Suppressor macrophage treated with lipopolysaccharide for 1 hour (primary cell): ENCODE measurements around the gene UMPS.
"Not testable (repeated sequence)": the region's sequence is repeated elsewhere in the genome, so short reads cannot be mapped to it uniquely, and the experiment has no call there.

ENCODE experiments used
- DNase-seq, 3 donors: peaks; one replicate each; pipeline ENCODE4 v3.0.0-alpha.2; 2020 to 2022

Gene UMPS

GRCh38 chr3:124730129-124730940 lies at the start of gene UMPS:
Gene UMPS, plus strand, starts transcription at chr3:124730452. Its CDS starts 20 bp downstream, at chr3:124730472.
- DNase-seq, result peak; percentile 93 to 95 (median 94)

DNA sequence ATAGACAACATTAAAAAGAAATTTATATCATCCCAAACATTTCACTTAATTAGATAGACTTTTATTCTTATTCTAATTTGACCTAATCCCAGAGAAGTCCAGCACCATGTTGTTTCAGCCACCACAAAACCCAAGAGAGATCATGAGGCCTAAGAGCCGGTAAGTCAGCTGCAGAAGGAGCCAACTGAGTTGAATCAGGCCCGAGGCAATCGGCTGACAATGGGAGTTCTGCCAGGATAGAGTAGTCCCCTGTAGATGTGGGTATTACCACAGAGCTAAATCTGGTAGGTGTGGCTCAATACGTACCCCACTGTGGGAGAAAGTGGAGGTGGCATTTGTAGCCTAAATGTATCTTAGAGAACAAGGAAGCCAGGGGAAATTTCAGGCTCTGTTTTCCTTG lies 49.7 kb upstream of the UMPS start:
- no peak for DNase-seq

DNA sequence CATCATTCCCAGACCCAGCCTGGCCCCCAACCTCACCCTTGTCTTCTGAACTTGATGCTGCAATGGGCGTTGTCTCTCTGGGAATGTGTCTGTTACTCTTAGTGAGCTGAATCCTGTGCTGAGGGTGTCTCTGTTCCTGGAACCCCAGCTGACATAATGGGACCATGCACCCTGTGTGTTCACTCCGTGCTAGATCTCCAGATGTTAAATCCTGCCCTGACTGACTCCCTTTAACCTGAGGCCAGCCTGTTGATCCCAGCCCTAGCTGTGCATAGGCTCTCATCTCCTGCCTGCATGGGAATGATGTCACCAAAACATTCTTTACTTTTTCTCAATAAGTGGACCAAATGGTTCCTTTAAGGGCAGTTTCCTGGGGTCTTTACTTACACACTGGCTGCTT lies 48.0 kb upstream of the UMPS start:
- no peak for DNase-seq

- DNase-seq, result no peak
Observed at GRCh38 chr3:124684459-124684858, 45.8 kb upstream of the UMPS start.

- DNase-seq, result no peak
Observed at GRCh38 chr3:124685067-124685466, 45.2 kb upstream of the UMPS start.

DNA sequence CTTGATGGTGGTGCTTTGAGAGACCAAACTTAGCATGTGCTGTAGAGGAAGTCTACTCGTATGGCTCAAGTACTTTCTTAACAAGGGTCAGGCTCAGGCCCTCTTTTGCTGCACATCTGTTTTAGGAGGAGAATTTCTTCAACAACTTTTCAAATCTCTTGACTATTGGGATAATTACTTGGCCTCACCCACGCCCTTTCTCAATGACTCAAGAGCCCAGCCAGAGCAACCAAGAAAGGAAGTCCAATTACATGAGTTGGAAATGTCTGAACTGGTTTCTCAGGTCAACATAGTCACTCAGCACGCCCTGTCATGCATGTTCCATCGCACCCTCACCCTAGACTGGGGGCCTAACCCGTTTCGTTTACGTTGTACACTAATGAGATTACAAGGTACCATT lies 44.8 kb upstream of the UMPS start:
- DNase-seq, result peak in 2 of 3 donors; percentile 4 to 43

DNA sequence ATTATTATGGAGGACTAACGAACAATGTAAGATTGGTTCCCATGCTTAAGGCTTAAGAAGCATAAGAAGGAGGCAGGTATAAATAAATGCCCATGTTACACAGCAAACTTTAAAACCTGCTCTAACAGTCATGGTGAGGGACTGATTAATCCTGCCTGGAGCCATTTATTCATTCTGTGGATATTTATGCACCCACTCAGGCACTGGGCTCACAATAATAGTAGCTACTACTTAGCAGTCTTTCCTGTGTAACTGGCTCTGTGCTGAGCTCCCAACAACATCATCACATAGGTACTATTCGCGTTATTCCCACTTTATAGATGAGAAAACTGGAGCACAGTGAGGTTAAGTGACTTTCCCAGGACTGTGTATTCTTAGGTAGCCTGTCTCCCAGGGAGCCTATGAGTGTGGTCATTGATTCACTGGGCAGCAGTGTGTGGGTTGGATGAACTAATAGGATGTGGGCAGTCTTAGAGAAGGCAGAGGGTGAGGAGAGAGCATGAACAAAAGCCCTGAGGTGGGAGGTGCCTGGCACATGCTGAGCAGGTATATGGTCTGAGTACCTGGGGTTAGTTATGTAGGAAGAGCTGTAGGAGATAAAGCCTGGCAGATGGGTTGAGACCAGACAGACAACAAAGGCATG lies 44.1 kb upstream of the UMPS start:
- DNase-seq, result peak; percentile 34 to 43 (median 37)

DNA sequence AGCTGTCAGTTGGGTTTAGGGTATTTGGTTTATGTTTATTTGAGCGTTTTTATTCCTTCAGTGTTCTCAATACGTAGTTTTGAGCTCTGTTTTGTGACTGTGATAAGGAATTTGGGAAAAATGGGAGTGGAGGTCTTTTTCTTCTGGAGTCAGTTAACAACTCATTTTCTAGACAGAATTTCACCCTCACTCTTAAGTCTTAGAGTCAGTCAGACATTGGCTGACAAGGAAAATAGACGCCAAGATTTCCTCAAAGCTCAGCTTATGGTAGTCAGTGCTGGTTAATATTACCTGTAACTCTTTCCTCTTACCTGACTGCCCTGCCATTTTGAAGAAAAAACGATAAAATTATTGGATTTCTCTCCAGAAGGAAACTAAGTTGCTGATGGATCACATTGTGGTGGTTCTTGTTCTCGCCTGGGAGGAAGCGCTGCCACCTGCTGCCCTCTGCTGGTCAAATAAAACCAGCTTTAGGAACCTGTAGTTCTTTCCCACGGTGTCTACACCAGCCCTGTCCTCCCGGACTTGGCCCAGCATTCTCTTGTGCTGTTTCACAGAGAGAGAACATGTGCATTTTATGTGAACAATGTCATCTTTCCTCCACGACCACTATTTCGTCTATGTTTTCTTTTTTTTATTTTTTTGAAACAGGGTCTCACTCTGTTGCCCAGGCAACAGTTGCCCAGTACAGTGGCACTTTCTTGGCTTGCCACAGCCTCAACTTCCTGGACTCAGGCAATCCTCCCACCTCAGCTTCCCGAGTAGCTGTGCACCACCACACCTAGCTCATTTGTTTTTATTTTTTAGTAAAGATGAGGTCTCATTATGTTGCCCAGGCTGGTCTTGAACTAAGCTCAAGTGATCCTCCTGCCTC lies 41.4 kb upstream of the UMPS start:
- peak; percentile 81 to 90 (median 89) for DNase-seq

- no peak for DNase-seq
Observed at GRCh38 chr3:124691599-124691998, 38.7 kb upstream of the UMPS start.

DNA sequence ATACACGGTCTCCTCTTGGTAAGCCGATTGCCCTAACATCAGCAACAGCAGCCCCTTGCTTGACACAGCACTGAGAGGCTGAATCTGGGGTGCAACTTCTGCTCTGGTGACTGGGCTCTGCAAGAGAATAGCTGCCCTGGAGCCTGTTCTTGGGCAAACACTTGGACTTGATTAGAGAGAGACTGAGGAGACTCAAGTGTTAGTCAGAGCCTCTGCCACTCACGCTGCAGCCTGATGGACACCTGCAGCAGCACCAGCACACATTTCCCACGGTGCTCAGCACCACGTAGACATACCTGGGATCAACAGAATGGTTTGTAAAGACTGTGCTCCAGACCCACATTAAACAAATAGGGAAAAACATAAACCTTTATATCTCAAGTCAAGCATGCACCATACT lies 35.8 kb upstream of the UMPS start:
- no peak for DNase-seq

- no peak for DNase-seq
Observed at GRCh38 chr3:124695369-124695768, 34.9 kb upstream of the UMPS start.

- DNase-seq, result no peak
Observed at GRCh38 chr3:124696006-124696405, 34.2 kb upstream of the UMPS start.

DNA sequence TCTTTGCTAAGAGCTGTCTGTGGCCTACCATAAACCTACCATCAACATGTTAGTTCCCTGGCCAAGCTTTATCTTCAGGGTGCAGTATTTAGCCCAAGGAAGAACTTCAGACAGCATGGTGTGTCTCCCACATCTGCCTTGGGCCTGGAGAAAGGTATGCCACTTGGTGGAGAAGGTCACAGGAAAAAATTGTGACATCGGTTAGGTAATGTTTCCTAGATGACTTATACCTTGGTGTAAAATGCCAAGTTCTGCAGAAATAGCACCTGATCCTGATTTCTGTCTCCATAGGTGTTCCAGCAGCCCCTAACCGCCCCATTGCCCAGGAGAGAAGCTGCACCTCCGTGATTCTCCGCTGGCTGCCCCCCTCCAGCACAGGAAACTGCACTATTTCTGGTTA lies 33.0 kb upstream of the UMPS start:
- DNase-seq, result no peak

DNA sequence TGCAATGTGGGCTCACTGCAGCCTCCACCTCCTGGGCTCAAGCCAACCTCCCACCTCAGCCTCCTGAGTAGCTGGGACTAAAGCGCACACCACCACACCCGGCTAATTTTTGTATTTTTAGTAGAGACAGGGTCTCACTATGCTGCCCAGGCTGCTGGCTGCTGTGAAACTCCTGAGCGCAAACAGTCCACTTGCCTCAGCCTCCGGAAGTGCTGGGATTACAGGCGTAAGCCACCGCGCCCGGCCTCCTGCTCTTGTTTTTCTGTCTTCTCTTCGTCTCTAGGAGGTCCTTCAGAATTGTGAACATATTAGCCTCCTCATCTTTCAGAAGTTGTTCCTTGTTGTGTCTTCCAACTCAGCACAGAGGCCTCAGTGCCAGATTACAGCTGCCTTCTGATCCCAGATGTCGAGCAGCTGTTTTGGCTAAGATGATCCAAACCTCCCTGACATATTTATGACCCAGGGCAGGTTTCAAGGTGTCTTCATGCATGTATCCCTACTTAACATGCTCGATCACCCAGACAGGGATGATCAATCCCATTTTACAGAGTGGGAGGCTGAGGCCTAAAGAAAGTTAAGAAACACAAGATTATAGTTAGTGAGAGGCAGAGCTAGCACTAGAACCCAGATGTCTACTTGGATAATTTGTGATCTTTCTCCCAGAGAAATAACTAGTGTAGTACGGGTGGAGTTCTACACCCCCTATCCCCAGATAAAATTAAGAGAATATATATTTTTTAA lies 32.1 kb upstream of the UMPS start:
- DNase-seq, result no peak

GRCh38 chr3:124699051-124699450 lies 31.2 kb upstream of the UMPS start:
- no peak for DNase-seq

GRCh38 chr3:124699686-124700396 lies 30.4 kb upstream of the UMPS start:
- DNase-seq, result no peak

DNA sequence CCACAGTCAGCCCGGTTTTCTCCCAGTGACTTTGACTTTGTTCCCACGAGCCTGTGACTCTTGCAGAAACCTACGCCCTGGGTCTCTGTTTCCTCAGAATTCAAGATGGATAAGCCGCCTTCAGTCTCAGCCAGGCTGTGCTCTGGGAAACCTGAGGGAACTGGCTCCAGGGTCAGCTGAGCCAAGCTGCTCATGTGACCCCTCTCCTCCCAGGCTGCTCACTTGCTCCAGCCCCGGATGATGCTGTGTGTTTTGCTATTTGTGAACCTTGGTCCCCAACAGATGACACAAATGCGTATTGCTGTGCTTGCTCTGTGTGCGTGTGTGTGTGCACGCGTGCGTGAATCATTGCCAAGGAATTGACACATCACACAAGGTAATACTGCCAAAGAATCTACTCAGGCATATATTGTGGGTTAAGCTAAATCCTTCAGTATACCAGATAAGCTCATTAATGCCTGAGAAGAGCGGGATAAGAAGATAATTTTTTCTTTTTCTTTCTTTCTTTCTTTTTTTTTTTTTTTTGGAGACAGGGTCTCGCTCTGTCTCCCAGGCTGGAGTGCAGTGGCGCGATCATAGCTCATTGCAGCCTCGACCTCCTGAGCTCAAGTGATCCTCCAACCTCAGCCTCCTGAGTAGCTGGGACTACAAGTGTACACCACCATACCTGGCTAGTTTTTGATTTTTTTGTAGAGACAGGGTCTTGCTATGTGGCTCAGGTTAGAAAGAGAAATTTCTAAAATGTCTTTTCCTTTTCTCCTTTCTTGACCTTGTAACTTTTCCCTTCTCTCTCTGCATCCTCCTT lies 29.2 kb upstream of the UMPS start:
- no peak for DNase-seq

GRCh38 chr3:124701687-124702086 lies 28.6 kb upstream of the UMPS start:
- no peak for DNase-seq

DNA sequence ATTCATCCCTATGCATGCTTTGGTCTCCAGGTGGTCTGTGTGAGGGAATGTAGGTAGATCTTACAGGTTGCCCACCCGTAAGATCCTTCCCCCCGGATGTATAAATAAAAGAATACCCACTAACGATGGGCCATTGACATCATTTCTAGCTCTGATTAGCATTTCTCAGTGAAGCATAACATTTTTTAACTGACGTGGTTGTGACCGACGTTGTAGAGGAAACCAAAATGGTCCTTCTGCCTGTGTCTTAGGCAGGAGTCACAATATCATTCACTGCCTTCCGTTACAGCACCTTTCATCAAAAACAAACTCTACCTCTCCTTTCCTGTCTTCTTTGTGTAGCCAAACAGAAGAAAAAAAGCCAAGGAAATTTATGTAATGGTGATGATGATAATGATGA lies 27.3 kb upstream of the UMPS start:
- no peak for DNase-seq

DNA sequence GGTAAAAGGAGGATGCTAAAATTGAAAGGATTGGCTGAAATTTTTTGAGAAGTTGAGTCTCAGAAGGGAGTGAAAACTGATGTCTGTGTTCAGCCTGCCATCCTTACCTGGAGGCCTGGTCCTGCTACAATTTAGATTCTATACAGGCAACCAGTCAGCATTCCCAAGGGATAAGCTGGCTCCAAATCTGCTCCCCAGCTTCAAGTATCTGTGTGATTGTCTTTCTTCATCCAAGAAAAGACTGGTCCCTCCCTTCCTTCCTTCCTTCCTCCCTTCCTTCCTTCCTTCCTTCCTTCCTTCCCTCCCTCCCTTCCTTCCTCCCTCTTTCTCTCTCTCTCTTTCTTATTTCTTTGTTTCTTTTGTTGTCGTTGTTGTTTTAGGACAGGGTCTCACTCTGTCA lies 24.7 kb upstream of the UMPS start:
- no peak for DNase-seq

- not testable (repeated sequence) for DNase-seq
Observed at GRCh38 chr3:124707223-124707622, 23.0 kb upstream of the UMPS start.
